ENCODE measurements around the gene APH1B. TPM values are rescaled to one million over a fixed set of nuclear protein-coding genes. Genes with fewer than 3 reads are reported as not detected.
A peak's percentile ranks its signal among the peaks of the same experiment; 100 is the strongest.

APH1B gene
- total and polyA plus RNA-seq, 9 of the 15 experiments (the other 6 are each of a cell fraction or from before 2014, with no cell fraction given): 5.1 to 9.7 (median 7.0) TPM

DNA sequence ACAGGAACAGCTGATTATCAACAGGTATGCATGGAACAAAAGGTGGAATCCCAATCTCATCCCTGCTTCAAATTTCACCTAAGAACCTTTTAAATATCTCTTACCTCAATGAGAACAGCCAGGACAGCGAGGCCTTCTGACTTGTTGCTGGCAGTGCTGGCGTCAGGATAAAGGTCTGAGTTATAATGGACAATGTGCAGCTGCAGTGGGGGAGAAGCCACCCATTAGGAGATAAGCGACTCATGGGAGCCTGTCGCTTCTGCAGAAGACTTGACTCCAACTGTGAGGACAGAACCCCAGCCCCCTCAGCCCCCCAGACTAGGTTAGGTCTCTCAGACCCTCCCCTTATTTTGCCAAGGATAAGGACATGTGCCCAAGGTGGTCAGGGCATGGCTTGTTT is 64.5 kb downstream of the APH1B start (continued):
- TF ChIP-seq ZNF644 (tag; IDR thresholded peaks at IDR 0.05; ENCODE audit: low read depth): 0 out of 2 replicates have a peak, but pooled peaks have one; percentile 13
- no peak for TF ChIP-seq NR4A1 (CRISPR knock-in tag; IDR thresholded peaks at IDR 0.05)
- TF ChIP-seq NR4A1 (tag; IDR thresholded peaks at IDR 0.05): peak; percentile 58; the same call in 1 of the 2 replicates
- TF ChIP-seq JUND (IDR thresholded peaks at IDR 0.05; ENCODE audit: borderline replicate concordance, low read depth, low read length): peak; percentile 55; the same call in 1 of the 2 replicates
- no peak; the same call in 2 of the 3 replicates for TF ChIP-seq JUND (tag; IDR thresholded peaks at IDR 0.05; ENCODE audit: borderline replicate concordance, low read depth, low read length)
- no peak for TF ChIP-seq CEBPB (tag; IDR thresholded peaks at IDR 0.05)
- TF ChIP-seq, protein P1, sequence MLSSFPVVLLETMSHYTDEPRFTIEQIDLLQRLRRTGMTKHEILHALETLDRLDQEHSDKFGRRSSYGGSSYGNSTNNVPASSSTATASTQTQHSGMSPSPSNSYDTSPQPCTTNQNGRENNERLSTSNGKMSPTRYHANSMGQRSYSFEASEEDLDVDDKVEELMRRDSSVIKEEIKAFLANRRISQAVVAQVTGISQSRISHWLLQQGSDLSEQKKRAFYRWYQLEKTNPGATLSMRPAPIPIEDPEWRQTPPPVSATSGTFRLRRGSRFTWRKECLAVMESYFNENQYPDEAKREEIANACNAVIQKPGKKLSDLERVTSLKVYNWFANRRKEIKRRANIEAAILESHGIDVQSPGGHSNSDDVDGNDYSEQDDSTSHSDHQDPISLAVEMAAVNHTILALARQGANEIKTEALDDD (IDR thresholded peaks at IDR 0.05): 0 out of 2 replicates have a peak, but pooled peaks have one; percentile 54
- no peak for TF ChIP-seq SRSF9 (IDR thresholded peaks at IDR 0.05; ENCODE audit: borderline replicate concordance, low read depth, low read length)
- no peak for TF ChIP-seq POLR2B (IDR thresholded peaks at IDR 0.05; ENCODE audit: low read depth, partially characterized antibody)
- TF ChIP-seq SMAD4 (CRISPR knock-in tag; conservative IDR thresholded peaks at IDR 0.05): no peak; the same call in 1 of the 2 replicates
- TF ChIP-seq ZNF263 (CRISPR knock-in tag; IDR thresholded peaks at IDR 0.05; ENCODE audit: borderline replicate concordance): 0 out of 2 replicates have a peak, but pooled peaks have one; percentile 16
- peak; percentile 66 for TF ChIP-seq TAL1 (IDR thresholded peaks at IDR 0.05)
- TF ChIP-seq, protein P2, sequence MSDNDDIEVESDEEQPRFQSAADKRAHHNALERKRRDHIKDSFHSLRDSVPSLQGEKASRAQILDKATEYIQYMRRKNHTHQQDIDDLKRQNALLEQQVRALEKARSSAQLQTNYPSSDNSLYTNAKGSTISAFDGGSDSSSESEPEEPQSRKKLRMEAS (CRISPR knock-in tag; IDR thresholded peaks at IDR 0.05): peak; percentile 30; the same call in 1 of the 2 replicates
- TF ChIP-seq FOXK2 (conservative IDR thresholded peaks at IDR 0.05 in 1 of 2, IDR thresholded peaks at IDR 0.05 in 1 of 2; ENCODE audit: low read depth in 2 of 2): 0 out of 4 replicates have a peak, but pooled peaks of 1 of the 2 experiments have one; percentile 13
- TF ChIP-seq JUNB (CRISPR knock-in tag; conservative IDR thresholded peaks at IDR 0.05): no peak
- TF ChIP-seq, protein P3, sequence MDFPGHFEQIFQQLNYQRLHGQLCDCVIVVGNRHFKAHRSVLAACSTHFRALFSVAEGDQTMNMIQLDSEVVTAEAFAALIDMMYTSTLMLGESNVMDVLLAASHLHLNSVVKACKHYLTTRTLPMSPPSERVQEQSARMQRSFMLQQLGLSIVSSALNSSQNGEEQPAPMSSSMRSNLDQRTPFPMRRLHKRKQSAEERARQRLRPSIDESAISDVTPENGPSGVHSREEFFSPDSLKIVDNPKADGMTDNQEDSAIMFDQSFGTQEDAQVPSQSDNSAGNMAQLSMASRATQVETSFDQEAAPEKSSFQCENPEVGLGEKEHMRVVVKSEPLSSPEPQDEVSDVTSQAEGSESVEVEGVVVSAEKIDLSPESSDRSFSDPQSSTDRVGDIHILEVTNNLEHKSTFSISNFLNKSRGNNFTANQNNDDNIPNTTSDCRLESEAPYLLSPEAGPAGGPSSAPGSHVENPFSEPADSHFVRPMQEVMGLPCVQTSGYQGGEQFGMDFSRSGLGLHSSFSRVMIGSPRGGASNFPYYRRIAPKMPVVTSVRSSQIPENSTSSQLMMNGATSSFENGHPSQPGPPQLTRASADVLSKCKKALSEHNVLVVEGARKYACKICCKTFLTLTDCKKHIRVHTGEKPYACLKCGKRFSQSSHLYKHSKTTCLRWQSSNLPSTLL (IDR thresholded peaks at IDR 0.05): no peak
- 0 out of 2 replicates have a peak, but pooled peaks have one; percentile 27 for TF ChIP-seq ZNF589 (CRISPR knock-in tag; IDR thresholded peaks at IDR 0.05; ENCODE audit: low read depth)
- TF ChIP-seq, protein P4, sequence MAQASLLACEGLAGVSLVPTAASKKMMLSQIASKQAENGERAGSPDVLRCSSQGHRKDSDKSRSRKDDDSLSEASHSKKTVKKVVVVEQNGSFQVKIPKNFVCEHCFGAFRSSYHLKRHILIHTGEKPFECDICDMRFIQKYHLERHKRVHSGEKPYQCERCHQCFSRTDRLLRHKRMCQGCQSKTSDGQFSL (CRISPR knock-in tag; IDR thresholded peaks at IDR 0.05): peak; percentile 59; the same call in 1 of the 2 replicates
- TF ChIP-seq, protein P4 (tag; IDR thresholded peaks at IDR 0.05): no peak
- TF ChIP-seq L3MBTL2 (IDR thresholded peaks at IDR 0.05): peak; percentile 63
- TF ChIP-seq, protein P5, sequence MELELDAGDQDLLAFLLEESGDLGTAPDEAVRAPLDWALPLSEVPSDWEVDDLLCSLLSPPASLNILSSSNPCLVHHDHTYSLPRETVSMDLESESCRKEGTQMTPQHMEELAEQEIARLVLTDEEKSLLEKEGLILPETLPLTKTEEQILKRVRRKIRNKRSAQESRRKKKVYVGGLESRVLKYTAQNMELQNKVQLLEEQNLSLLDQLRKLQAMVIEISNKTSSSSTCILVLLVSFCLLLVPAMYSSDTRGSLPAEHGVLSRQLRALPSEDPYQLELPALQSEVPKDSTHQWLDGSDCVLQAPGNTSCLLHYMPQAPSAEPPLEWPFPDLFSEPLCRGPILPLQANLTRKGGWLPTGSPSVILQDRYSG (tag; conservative IDR thresholded peaks at IDR 0.05; ENCODE audit: low read depth): 0 out of 2 replicates have a peak, but pooled peaks have one; percentile 24
- TF ChIP-seq, protein P6, sequence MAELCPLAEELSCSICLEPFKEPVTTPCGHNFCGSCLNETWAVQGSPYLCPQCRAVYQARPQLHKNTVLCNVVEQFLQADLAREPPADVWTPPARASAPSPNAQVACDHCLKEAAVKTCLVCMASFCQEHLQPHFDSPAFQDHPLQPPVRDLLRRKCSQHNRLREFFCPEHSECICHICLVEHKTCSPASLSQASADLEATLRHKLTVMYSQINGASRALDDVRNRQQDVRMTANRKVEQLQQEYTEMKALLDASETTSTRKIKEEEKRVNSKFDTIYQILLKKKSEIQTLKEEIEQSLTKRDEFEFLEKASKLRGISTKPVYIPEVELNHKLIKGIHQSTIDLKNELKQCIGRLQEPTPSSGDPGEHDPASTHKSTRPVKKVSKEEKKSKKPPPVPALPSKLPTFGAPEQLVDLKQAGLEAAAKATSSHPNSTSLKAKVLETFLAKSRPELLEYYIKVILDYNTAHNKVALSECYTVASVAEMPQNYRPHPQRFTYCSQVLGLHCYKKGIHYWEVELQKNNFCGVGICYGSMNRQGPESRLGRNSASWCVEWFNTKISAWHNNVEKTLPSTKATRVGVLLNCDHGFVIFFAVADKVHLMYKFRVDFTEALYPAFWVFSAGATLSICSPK (IDR thresholded peaks at IDR 0.05; ENCODE audit: borderline replicate concordance): no peak
